PC-3 (cell line): ENCODE data around the gene DYNLT3. TPM values are rescaled to one million over a fixed set of nuclear protein-coding genes. Genes with fewer than 3 reads are reported as not detected.
A peak's percentile ranks its signal among the peaks of the same experiment; 100 is the strongest.

Source experiments
- ATAC-seq: fragments of 200-7000 bp; cut with Tn5 transposase; 2 replicates; pipeline ENCODE4 v1.9.1; 2020; ENCODE audit warnings: mild to moderate bottlenecking, moderate library complexity
- BruUV-seq: library from RNA; stranded (reverse); fragments of 400-500 nt; replicated peaks from 2 replicates; lab custom pipeline; 2021; lab: Mats Ljungman, UMichigan
- CTCF ChIA-PET: fragments of 300-600 bp; sonication (Branson Sonifier 250); formaldehyde crosslinking; loops from one replicate; lab custom pipeline; 2022; ENCODE audit warnings: antibody characterized with exemption; lab: Charles Lee
- POLR2A ChIA-PET: fragments of 300-600 bp; sonication (Branson Sonifier 250); formaldehyde crosslinking; loops from one replicate; lab custom pipeline; 2022; ENCODE audit warnings: antibody characterized with exemption; ENCODE audit not compliant: unreplicated experiment; lab: Charles Lee
- DNase-seq: peaks from one replicate; pipeline ENCODE4 v3.0.0-alpha.2; 2015
- H2AFZ ChIP-seq: fragments of 300-600 bp; sonication (generic); 2 replicates; pipeline ENCODE4 v1.6.0; 2016; ENCODE audit warnings: antibody characterized with exemption, low read length
- H3F3A ChIP-seq: fragments of 300-600 bp; sonication (generic); one replicate; pipeline ENCODE4 v1.6.0; 2017; ENCODE audit warnings: antibody characterized with exemption, low read length, control low read depth, mild to moderate bottlenecking; ENCODE audit not compliant: unreplicated experiment
- H3K27ac ChIP-seq: fragments of 300-600 bp; sonication (generic); 2 replicates; pipeline ENCODE4 v1.5.1; 2016; ENCODE audit warnings: mild to moderate bottlenecking, low read length
- H3K27me3 ChIP-seq: fragments of 300-600 bp; sonication (generic); 2 replicates; pipeline ENCODE4 v1.6.1; 2016; ENCODE audit warnings: low read length, mixed read lengths
- H3K36me3 ChIP-seq: fragments of 300-600 bp; sonication (generic); 2 replicates; pipeline ENCODE4 v1.6.1; 2016; ENCODE audit warnings: low read depth, mixed run types, low read length, mixed read lengths
- H3K4me1 ChIP-seq: fragments of 300-600 bp; sonication (generic); 2 replicates; pipeline ENCODE4 v1.5.1; 2016; ENCODE audit warnings: low read length; ENCODE audit not compliant: insufficient read depth
- H3K4me2 ChIP-seq: fragments of 300-600 bp; sonication (generic); 2 replicates; pipeline ENCODE4 v1.6.0; 2016; ENCODE audit warnings: low read length
- H3K4me3 ChIP-seq: fragments of 300-600 bp; sonication (generic); 2 replicates; pipeline ENCODE4 v1.5.1; 2016; ENCODE audit warnings: mild to moderate bottlenecking, low read length, mixed read lengths
- H3K79me2 ChIP-seq: fragments of 300-600 bp; sonication (generic); 2 replicates; pipeline ENCODE4 v1.6.1; 2017; ENCODE audit warnings: low read length, mixed read lengths
- H3K9ac ChIP-seq: fragments of 300-600 bp; sonication (generic); 2 replicates; pipeline ENCODE4 v1.6.0; 2016; ENCODE audit warnings: mild to moderate bottlenecking, low read length
- H3K9me2 ChIP-seq: fragments of 300-600 bp; sonication (generic); replicated peaks from 2 replicates; pipeline ENCODE4 v1.6.1; 2016; ENCODE audit warnings: mixed run types, low read length, mixed read lengths
- H3K9me3 ChIP-seq: fragments of 300-600 bp; sonication (generic); 2 replicates; pipeline ENCODE4 v1.6.1; 2016; ENCODE audit warnings: low read length, mixed read lengths
- H4K20me1 ChIP-seq: fragments of 300-600 bp; sonication (generic); 2 replicates; pipeline ENCODE4 v1.6.1; 2016; ENCODE audit warnings: low read length, mixed read lengths
- CTCF ChIP-seq: fragments of 300-600 bp; sonication (generic); conservative IDR thresholded peaks from 2 replicates; pipeline ENCODE4 v1.5.1; 2017; ENCODE audit warnings: antibody characterized with exemption, low read depth, mild to moderate bottlenecking, low read length
- EZH2 ChIP-seq: fragments of 300-600 bp; sonication (generic); IDR thresholded peaks from one replicate; pipeline ENCODE4 v1.6.1; 2017; ENCODE audit warnings: antibody characterized with exemption, mild to moderate bottlenecking, low read length; ENCODE audit not compliant: unreplicated experiment
- EZH2phosphoT487 ChIP-seq: fragments of 300-600 bp; sonication (generic); IDR thresholded peaks from 2 replicates; pipeline ENCODE4 v1.6.1; 2018; ENCODE audit warnings: mild to moderate bottlenecking, antibody characterized with exemption, low read length, borderline replicate concordance
- intact Hi-C: fragments of 100-400 bp; cut with micrococcal nuclease; formaldehyde crosslinking; loops from 2 replicates; pipeline ENCODE4 v1.9.0; 2023
- total RNA-seq: library from RNA; depleted of rRNA; stranded (reverse); fragments of >200 nt; gene quantifications from 2 replicates; pipeline ENCODE4 v1.2.3, GENCODE V29; 2014

The DYNLT3 gene
- total RNA-seq, 1 experiment from 2014 or later: 44.0 TPM

GRCh38 chrX:37830371-37830770, 17.0 kb downstream of the DYNLT3 start:
- no peaks in the 10 kb centered on the region for H3K9me2 ChIP-seq
- intact Hi-C loops: no loop called here
- no peaks in the 10 kb centered on the region for H3K27me3 ChIP-seq
- H3K9ac ChIP-seq: no peak overlapping the region
- H4K20me1 ChIP-seq: no peaks in the 10 kb centered on the region
- TF ChIP-seq EZH2phosphoT487 (no peak), EZH2 (no peak), CTCF (no peak)
- no peak overlapping the region for H2AFZ ChIP-seq
- BruUV-seq: no TSS peak
- CTCF ChIA-PET: no interaction called here
- no peak overlapping the region for H3K4me2 ChIP-seq
- H3K27ac ChIP-seq: no peak overlapping the region
- ATAC-seq (no peak), DNase-seq (no peak)
- H3K36me3 ChIP-seq: no peaks in the 10 kb centered on the region
- no peak overlapping the region for H3K4me3 ChIP-seq
- POLR2A ChIA-PET: interaction anchor here (0.7 kb wide), 1 partner anchor 139 kb away, joined by 7 read pairs; no protein-coding TSS in a partner anchor
- H3K4me1 ChIP-seq: no peaks in the 10 kb centered on the region
- no peaks in the 10 kb centered on the region for H3F3A ChIP-seq
- H3K9me3 ChIP-seq: no peaks in the 10 kb centered on the region
- H3K79me2 ChIP-seq: no peaks in the 10 kb centered on the region

- Histone ChIP-seq H3F3A (no peaks in the 10 kb centered on the region), H4K20me1 (no peaks in the 10 kb centered on the region), H3K9me2 (no peaks in the 10 kb centered on the region), H3K4me2 (no peak overlapping the region), H2AFZ (no peak overlapping the region), H3K36me3 (no peaks in the 10 kb centered on the region), H3K27me3 (no peaks in the 10 kb centered on the region), H3K4me1 (peaks cover 5% of the 10 kb centered on the region), H3K9ac (no peak overlapping the region), H3K79me2 (no peaks in the 10 kb centered on the region), H3K4me3 (no peak overlapping the region), H3K27ac (no peak overlapping the region), H3K9me3 (no peaks in the 10 kb centered on the region)
- intact Hi-C loops: loop anchor here (5.0 to 10.0 kb wide), 3 partner anchors 93 to 345 kb away; no protein-coding TSS in a partner anchor
- POLR2A ChIA-PET: interaction anchor here (0.7 kb wide), 1 partner anchor 138 kb away, joined by 7 read pairs; no protein-coding TSS in a partner anchor
- ATAC-seq (no peak), DNase-seq (no peak)
- BruUV-seq: no TSS peak
- TF ChIP-seq CTCF (no peak), EZH2 (no peak), EZH2phosphoT487 (no peak)
- CTCF ChIA-PET: no interaction called here
Observed at GRCh38 chrX:37829721-37830120, 17.6 kb downstream of the DYNLT3 start.

DNA sequence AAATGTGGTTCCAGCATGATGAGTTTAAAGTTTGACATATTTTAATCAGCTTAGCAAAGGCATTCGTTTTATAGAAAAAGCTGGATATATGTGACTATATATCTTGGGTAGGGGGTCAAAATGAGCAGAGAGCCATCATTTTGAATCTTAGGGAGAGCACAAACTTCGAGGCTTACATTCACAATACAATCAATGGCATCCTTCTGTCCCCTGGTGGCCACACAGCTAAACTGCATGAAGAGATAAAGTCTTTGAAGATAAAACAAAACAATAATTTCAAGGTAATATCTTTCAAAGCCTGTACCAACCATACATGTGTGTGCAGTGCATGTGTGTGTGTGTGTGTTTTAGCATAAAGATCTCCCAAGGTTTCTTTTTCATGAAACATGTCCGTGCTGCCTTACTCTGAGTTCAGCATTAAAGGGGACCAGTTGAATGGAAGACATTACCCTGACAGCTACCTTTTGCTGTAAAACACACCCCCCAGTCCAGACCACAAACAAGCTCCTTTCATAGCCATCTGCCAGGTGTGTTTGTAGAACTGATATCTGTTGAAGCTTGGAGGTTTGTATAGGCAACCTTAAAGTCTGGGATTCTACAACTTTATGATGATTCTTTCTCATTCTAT, 22.0 kb downstream of the DYNLT3 start:
- Histone ChIP-seq H3F3A (no peaks in the 10 kb centered on the region), H3K27me3 (no peaks in the 10 kb centered on the region), H4K20me1 (no peaks in the 10 kb centered on the region), H3K4me2 (peak overlapping the region; percentile 71), H3K4me3 (peak overlapping the region; percentile 21; the same call in 1 of the 2 replicates), H3K79me2 (no peaks in the 10 kb centered on the region), H2AFZ (no peak overlapping the region), H3K4me1 (peaks cover 12% of the 10 kb centered on the region), H3K9me3 (no peaks in the 10 kb centered on the region), H3K27ac (peak overlapping the region; percentile 48; the same call in 1 of the 2 replicates), H3K9ac (0 out of 2 replicates have a peak overlapping the region, but pooled peaks have one; percentile 27), H3K36me3 (no peaks in the 10 kb centered on the region), H3K9me2 (no peaks in the 10 kb centered on the region)
- ChIA-PET CTCF (interaction anchor here (0.6 to 1.5 kb wide), 5 partner anchors 9 to 101 kb away, joined by 3 to 5 read pairs (median 3); no protein-coding TSS in a partner anchor), POLR2A (no interaction called here)
- intact Hi-C loops: loop anchor here (1.0 to 10.0 kb wide), 5 partner anchors 80 to 349 kb away; no protein-coding TSS in a partner anchor
- peak; percentile 61 for DNase-seq
- TF ChIP-seq EZH2 (no peak), CTCF (peak; percentile 90)
- BruUV-seq: no TSS peak
- peak; percentile 67 for ATAC-seq
